Smooth muscle cell (in vitro differentiated cells): ENCODE measurements around the gene CHRDL2. TPM values are rescaled to one million over a fixed set of nuclear protein-coding genes. Genes with fewer than 3 reads are reported as not detected.
A peak's percentile ranks its signal among the peaks of the same experiment; 100 is the strongest.

Source experiments
- DNase-seq: peaks from one replicate; lab custom pipeline; 2025; ENCODE audit not compliant: unreplicated experiment; lab: John Stamatoyannopoulos, UW
- H2AFZ ChIP-seq: fragments of 200-600 bp; sonication (generic); 2 replicates; pipeline ENCODE4 v1.6.0; 2016; ENCODE audit warnings: antibody characterized with exemption, low read depth, mild to moderate bottlenecking
- H3F3A ChIP-seq: fragments of 200-600 bp; sonication (generic); 2 replicates; pipeline ENCODE4 v1.6.0; 2017; ENCODE audit warnings: antibody characterized with exemption, low read depth
- H3K27ac ChIP-seq: fragments of 200-600 bp; sonication (generic); 2 replicates; pipeline ENCODE4 v1.5.1; 2016; ENCODE audit warnings: low read depth, mild to moderate bottlenecking
- H3K27me3 ChIP-seq: fragments of 200-600 bp; sonication (generic); 2 replicates; pipeline ENCODE4 v1.6.1; 2016; ENCODE audit warnings: low read depth, mild to moderate bottlenecking
- H3K36me3 ChIP-seq: fragments of 200-600 bp; sonication (generic); 2 replicates; pipeline ENCODE4 v1.5.1; 2016; ENCODE audit warnings: low read depth
- H3K4me1 ChIP-seq: fragments of 200-600 bp; sonication (generic); 2 replicates; pipeline ENCODE4 v1.5.1; 2016; ENCODE audit warnings: low read depth
- H3K4me2 ChIP-seq: fragments of 200-600 bp; sonication (generic); 2 replicates; pipeline ENCODE4 v1.6.0; 2016; ENCODE audit warnings: mild to moderate bottlenecking
- H3K4me3 ChIP-seq: fragments of 200-600 bp; sonication (generic); 2 replicates; pipeline ENCODE4 v1.5.1; 2016; ENCODE audit warnings: mild to moderate bottlenecking
- H3K79me2 ChIP-seq: fragments of 200-600 bp; sonication (generic); 2 replicates; pipeline ENCODE4 v1.6.0; 2016; ENCODE audit warnings: low read depth, mild to moderate bottlenecking
- H3K9ac ChIP-seq: fragments of 200-600 bp; sonication (generic); 2 replicates; pipeline ENCODE4 v1.6.0; 2016; ENCODE audit warnings: low read depth
- H3K9me3 ChIP-seq: fragments of 200-600 bp; sonication (generic); replicated peaks from 2 replicates; pipeline ENCODE4 v1.5.1; 2016; ENCODE audit warnings: low read depth
- H4K20me1 ChIP-seq: fragments of 200-600 bp; sonication (generic); 2 replicates; pipeline ENCODE4 v1.6.0; 2016; ENCODE audit warnings: low read depth
- WGBS: methylation state at CpG from one replicate; pipeline ENCODE4 v1.1.7; 2016; ENCODE audit warnings: low lambda C conversion rate; 5-methylcytosine and 5-hydroxymethylcytosine counted together
- polyA plus RNA-seq: library from polyadenylated mRNA; unstranded; fragments of >200 nt; fragmentation: Nextera tagmentation; extraction: Ambion mirVana; gene quantifications from 2 replicates; pipeline ENCODE4 v1.2.1, GENCODE V29; 2016
- total RNA-seq: library from RNA; depleted of rRNA; stranded (reverse); fragments of >200 nt; gene quantifications from 2 replicates; pipeline ENCODE4 v1.2.3, GENCODE V29; 2014
- TF ChIP-seq, protein P1 (sequence below): fragments of 200-600 bp; sonication (generic); IDR thresholded peaks from 2 replicates; pipeline ENCODE4 v1.5.1; 2017; ENCODE audit warnings: borderline replicate concordance, mild to moderate bottlenecking, antibody characterized with exemption; ENCODE audit not compliant: insufficient read depth, poor library complexity, severe bottlenecking

The CHRDL2 gene
- total and polyA plus RNA-seq, 2 experiments from 2014 or later: 13.8 to 71.4 TPM

DNA sequence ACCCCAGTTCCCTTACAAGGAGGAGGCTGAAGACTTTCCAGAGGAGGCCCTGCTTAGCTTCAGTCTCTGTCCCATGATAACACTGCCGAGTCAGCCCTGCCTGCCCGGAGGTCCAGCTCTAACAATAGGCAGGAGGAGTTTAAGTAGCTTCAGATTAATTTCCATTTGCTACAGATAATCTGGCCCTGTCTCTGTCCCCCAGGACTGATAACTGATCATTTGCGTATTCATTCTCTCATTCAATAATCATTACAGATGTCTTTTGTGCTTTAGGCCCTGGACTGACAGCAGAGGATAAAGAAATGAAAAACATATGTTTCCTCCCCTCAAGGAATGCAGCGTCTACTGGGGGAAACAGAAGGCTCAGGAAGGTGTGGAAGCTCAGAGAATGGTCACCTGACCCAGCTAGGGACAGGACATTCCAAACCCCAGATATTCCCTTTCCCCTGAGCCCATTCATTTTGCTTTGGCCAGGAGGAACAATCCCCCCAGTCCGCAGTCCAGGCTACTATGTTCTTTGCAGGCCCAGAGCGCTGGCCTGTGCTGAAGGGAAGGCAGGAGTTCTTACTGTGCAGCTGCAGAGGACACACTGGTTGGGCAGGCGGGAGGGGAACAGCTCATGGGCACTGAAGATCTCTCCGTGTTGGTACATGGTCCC, 20.8 kb downstream of the CHRDL2 start:
- DNase-seq: no peak
- Histone ChIP-seq H3K27ac (peak overlapping the region; percentile 27), H3K4me1 (peaks cover 8% of the 10 kb centered on the region), H4K20me1 (no peaks in the 10 kb centered on the region), H2AFZ (no peak overlapping the region), H3K9me3 (no peaks in the 10 kb centered on the region), H3K36me3 (no peaks in the 10 kb centered on the region), H3F3A (no peaks in the 10 kb centered on the region), H3K27me3 (no peaks in the 10 kb centered on the region), H3K9ac (no peak overlapping the region), H3K4me2 (no peak overlapping the region), H3K79me2 (no peaks in the 10 kb centered on the region), H3K4me3 (no peak overlapping the region)
- 55% methylated on average over 8 of the region's 8 CpGs for WGBS
- TF ChIP-seq, protein P1, sequence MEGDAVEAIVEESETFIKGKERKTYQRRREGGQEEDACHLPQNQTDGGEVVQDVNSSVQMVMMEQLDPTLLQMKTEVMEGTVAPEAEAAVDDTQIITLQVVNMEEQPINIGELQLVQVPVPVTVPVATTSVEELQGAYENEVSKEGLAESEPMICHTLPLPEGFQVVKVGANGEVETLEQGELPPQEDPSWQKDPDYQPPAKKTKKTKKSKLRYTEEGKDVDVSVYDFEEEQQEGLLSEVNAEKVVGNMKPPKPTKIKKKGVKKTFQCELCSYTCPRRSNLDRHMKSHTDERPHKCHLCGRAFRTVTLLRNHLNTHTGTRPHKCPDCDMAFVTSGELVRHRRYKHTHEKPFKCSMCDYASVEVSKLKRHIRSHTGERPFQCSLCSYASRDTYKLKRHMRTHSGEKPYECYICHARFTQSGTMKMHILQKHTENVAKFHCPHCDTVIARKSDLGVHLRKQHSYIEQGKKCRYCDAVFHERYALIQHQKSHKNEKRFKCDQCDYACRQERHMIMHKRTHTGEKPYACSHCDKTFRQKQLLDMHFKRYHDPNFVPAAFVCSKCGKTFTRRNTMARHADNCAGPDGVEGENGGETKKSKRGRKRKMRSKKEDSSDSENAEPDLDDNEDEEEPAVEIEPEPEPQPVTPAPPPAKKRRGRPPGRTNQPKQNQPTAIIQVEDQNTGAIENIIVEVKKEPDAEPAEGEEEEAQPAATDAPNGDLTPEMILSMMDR: no peak

DNA sequence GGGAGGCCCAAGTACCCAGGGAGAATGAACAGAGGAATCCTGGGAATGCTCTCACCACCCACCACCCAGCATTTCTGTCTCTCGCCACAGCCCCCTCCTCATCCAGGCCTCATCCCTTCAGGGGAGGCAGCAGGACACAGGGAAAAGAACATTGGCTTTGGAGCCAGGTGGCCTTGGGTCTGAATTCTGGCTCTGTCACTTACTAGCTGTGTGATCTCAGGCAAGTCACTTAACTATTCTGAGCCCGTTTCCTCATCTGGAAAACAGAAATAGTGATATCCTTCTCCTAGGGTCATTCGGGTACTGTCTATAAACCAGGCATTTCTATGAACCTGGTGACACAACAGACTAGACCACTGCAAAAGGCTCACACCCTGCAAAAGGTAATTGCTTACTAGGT, 22.1 kb downstream of the CHRDL2 start:
- H3K4me3 ChIP-seq: no peak overlapping the region
- H3K4me1 ChIP-seq: peaks cover 8% of the 10 kb centered on the region
- no peak for DNase-seq
- 85% methylated on average over 3 of the region's 3 CpGs for WGBS
- no peaks in the 10 kb centered on the region for H3K79me2 ChIP-seq
- H2AFZ ChIP-seq: no peak overlapping the region
- H3K27me3 ChIP-seq: no peaks in the 10 kb centered on the region
- H3K4me2 ChIP-seq: no peak overlapping the region
- H3K9ac ChIP-seq: no peak overlapping the region
- no peaks in the 10 kb centered on the region for H3F3A ChIP-seq
- TF ChIP-seq, protein P1: no peak
- no peaks in the 10 kb centered on the region for H3K36me3 ChIP-seq
- no peaks in the 10 kb centered on the region for H4K20me1 ChIP-seq
- H3K27ac ChIP-seq: no peak overlapping the region
- no peaks in the 10 kb centered on the region for H3K9me3 ChIP-seq

- H3F3A ChIP-seq: no peaks in the 10 kb centered on the region
- no peak overlapping the region for H2AFZ ChIP-seq
- H3K4me1 ChIP-seq: peaks cover 8% of the 10 kb centered on the region
- no peaks in the 10 kb centered on the region for H3K79me2 ChIP-seq
- H3K9ac ChIP-seq: no peak overlapping the region
- no peak overlapping the region for H3K4me3 ChIP-seq
- no peaks in the 10 kb centered on the region for H3K27me3 ChIP-seq
- TF ChIP-seq, protein P1: no peak
- H3K9me3 ChIP-seq: no peaks in the 10 kb centered on the region
- WGBS: 87% methylated on average over 10 of the region's 10 CpGs
- H3K27ac ChIP-seq: no peak overlapping the region
- no peak overlapping the region for H3K4me2 ChIP-seq
- no peak for DNase-seq
- no peaks in the 10 kb centered on the region for H4K20me1 ChIP-seq
- no peaks in the 10 kb centered on the region for H3K36me3 ChIP-seq
These were observed 23.4 kb downstream of the CHRDL2 start for GRCh38 chr11:74707602-74708510.
